ENCODE measurements around the gene LRRN3. TPM values are rescaled to one million over a fixed set of nuclear protein-coding genes. Genes with fewer than 3 reads are reported as not detected.

Gene LRRN3
- total and polyA plus RNA-seq, 10 of the 15 experiments (the other 5 are each of a cell fraction or from before 2014, with no cell fraction given) = 0.02 to 0.24 (median 0.11) TPM; not detected in 3

DNA sequence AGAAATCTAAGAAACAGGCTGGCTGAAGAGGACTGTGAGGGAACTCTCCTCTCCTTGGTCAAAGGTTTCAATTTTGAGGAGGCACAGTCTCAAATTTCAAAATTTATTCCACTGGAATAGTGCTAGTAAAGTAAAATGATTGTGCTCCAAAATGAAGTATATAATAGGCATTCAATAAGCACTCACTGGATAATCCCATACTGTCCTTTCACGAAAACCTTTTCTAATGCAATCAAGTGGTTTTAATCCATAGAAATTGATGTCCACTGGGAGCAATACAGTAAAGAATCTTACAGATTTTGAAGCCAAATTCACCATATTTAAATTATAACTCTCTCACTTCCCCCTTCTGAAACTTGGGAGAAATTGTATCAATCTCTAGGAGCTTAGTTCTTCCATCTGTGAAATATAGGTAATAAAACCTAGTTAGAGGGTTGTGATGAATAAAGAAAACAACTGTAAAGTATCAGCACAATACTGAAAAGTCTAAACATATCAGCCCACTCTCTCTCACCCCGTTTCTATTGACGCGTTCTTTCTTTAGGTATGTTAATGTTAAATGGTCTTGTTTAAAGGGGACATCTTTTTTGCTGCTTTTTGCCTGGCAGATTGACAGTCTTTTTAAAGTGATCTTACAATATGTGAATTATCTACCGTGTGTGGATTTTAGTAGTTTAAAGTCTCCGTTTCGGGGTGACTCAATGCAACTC lies 40.8 kb upstream of the LRRN3 start:
- H3K4me3 ChIP-seq = no peak overlapping the region
- RAD21 ChIA-PET (ENCODE audit: unreplicated experiment) = no interaction called here
- ATAC-seq = no peak
- CTCF ChIA-PET = no interaction called here
- H3K9ac ChIP-seq (ENCODE audit: control insufficient read depth, insufficient read depth, low read length) = no peak overlapping the region
- H2AFZ ChIP-seq (ENCODE audit: control insufficient read depth, low read depth, low read length) = no peak overlapping the region
- POLR2A ChIA-PET = no interaction called here
- H3K4me2 ChIP-seq (ENCODE audit: control insufficient read depth, insufficient read depth) = no peak overlapping the region
- H3K4me1 ChIP-seq (ENCODE audit: control insufficient read depth, insufficient read depth, low read length) = no peaks in the 10 kb centered on the region
- H4K20me1 ChIP-seq (ENCODE audit: control insufficient read depth, insufficient read depth) = no peaks in the 10 kb centered on the region
- FAIRE-seq = no peak
- TF ChIP-seq WRNIP1 (IDR thresholded peaks at IDR 0.05; ENCODE audit: borderline replicate concordance, low read depth, low read length) = no peak
- no peak for TF ChIP-seq ZNF592 (IDR thresholded peaks at IDR 0.05)
- no peak for TF ChIP-seq LARP7 (IDR thresholded peaks at IDR 0.05)
- no peak for TF ChIP-seq MTA2 (IDR thresholded peaks at IDR 0.05; ENCODE audit: low read depth)
- TF ChIP-seq CBFB (IDR thresholded peaks at IDR 0.05; ENCODE audit: low read depth) = no peak
- no peak for TF ChIP-seq ZBED1 (IDR thresholded peaks at IDR 0.05; ENCODE audit: borderline replicate concordance)
- TF ChIP-seq MEF2B (IDR thresholded peaks at IDR 0.05; ENCODE audit: partially characterized antibody, poor library complexity, severe bottlenecking) = no peak
- TF ChIP-seq EGR1 (IDR thresholded peaks at IDR 0.05; ENCODE audit: borderline replicate concordance in 1 of 2, low read depth in 2 of 2, low read length in 2 of 2) = no peak
- no peak for TF ChIP-seq CHD1 (IDR thresholded peaks at IDR 0.05; ENCODE audit: low read depth, low read length)
- no peak for TF ChIP-seq NR2F1 (conservative IDR thresholded peaks at IDR 0.05)
- no peak for TF ChIP-seq POLR2A (IDR thresholded peaks at IDR 0.05; ENCODE audit: low read depth, low read length)
- TF ChIP-seq HDGF (IDR thresholded peaks at IDR 0.05) = no peak
- no peak for TF ChIP-seq NFYB (IDR thresholded peaks at IDR 0.05; ENCODE audit: insufficient read depth, low read depth, low read length)
- no peaks in the 10 kb centered on the region; the same call in 2 of the 3 replicates for H3K9me3 ChIP-seq (replicated peaks; ENCODE audit: control insufficient read depth, insufficient read depth, low read length)
- SMC1A ChIA-PET (ENCODE audit: uncharacterized antibody, unreplicated experiment) = no interaction called here
- BruUV-seq (replicated peaks) = no TSS peak
- no peaks in the 10 kb centered on the region for H3K27me3 ChIP-seq (replicated peaks in 1 of 2; ENCODE audit: control insufficient read depth in 2 of 2, insufficient read depth in 2 of 2, low read length in 1 of 2)
- H3K79me2 ChIP-seq (ENCODE audit: control insufficient read depth, insufficient read depth, low read length) = no peaks in the 10 kb centered on the region
- 70% methylated on average over 7 of the region's 7 CpGs for WGBS (ENCODE audit: insufficient coverage, insufficient replicate concordance, low lambda C conversion rate, missing lambda C conversion rate)
- H3K27ac ChIP-seq (ENCODE audit: control insufficient read depth, insufficient read depth) = no peak overlapping the region
- in situ Hi-C loops (cut with MboI) (no loop called here), intact Hi-C loops (cut with micrococcal nuclease; ENCODE audit: unreplicated experiment) (no loop called here)
- no peaks in the 10 kb centered on the region for H3K36me3 ChIP-seq (ENCODE audit: control insufficient read depth in 2 of 2, insufficient read depth in 2 of 2, low read length in 1 of 2)
- DNase-seq (ENCODE audit: low read depth, low spot score) = no peak

Measured in GM12878 (cell line).